ENCODE measurements around the gene AIP. TPM values are rescaled to one million over a fixed set of nuclear protein-coding genes. Genes with fewer than 3 reads are reported as not detected.

The AIP gene
- total RNA-seq, 4 donors from 2014 or later: 30.5 to 58.4 (median 42.2) TPM

DNA sequence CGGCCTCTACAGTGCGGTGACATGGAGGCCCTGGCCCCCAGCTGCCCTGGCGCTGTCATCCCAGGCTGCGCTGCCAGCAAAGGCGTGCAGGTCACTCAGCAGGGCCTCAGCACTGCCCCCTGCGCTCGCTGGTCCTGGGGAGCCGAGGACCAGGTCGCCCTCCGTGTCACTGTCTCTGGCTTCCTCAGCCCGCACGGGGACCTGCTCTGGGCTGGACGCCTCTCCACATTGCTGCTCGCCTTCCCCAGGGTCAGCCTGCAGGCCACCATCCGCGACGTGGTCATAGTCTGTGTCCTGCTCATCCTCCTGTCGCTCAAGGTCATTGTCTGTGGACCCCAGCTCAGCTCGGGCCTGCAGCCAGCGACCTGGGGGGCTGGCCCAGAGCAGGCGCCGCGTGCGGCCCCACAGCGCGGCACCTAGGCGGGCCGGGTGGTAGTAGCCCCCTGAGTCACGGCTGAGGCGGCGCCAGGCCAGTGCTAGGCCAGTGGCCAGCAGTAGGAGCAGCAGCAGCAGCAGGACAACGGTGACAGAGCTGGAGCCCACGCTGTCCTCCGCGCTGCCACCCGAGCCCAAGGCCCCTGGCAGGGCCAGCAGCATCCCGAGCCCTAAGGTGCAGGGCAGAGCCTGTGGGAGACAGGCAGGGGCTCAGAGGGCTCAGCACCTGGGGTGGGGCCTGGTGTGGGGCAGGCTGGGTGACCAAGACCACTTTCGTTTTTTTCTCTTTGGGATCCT lies 46.9 kb upstream of the AIP start:
- H3K27ac ChIP-seq: no peak overlapping the region
- peaks cover 41% of the 10 kb centered on the region for H3K4me1 ChIP-seq
- H3K36me3 ChIP-seq: peaks cover 77% of the 10 kb centered on the region
- TF ChIP-seq POLR2AphosphoS5 (IDR thresholded peaks at IDR 0.05) (no peak), POLR2A (IDR thresholded peaks at IDR 0.05) (no peak), EP300 (IDR thresholded peaks at IDR 0.05) (no peak)
- TF ChIP-seq, protein P1, sequence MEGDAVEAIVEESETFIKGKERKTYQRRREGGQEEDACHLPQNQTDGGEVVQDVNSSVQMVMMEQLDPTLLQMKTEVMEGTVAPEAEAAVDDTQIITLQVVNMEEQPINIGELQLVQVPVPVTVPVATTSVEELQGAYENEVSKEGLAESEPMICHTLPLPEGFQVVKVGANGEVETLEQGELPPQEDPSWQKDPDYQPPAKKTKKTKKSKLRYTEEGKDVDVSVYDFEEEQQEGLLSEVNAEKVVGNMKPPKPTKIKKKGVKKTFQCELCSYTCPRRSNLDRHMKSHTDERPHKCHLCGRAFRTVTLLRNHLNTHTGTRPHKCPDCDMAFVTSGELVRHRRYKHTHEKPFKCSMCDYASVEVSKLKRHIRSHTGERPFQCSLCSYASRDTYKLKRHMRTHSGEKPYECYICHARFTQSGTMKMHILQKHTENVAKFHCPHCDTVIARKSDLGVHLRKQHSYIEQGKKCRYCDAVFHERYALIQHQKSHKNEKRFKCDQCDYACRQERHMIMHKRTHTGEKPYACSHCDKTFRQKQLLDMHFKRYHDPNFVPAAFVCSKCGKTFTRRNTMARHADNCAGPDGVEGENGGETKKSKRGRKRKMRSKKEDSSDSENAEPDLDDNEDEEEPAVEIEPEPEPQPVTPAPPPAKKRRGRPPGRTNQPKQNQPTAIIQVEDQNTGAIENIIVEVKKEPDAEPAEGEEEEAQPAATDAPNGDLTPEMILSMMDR (IDR thresholded peaks at IDR 0.05): no peak
- no peaks in the 10 kb centered on the region for H3K27me3 ChIP-seq
- H3K4me3 ChIP-seq: no peak overlapping the region
- 90% methylated on average over 17 of the region's 38 CpGs for WGBS
- no peak for DNase-seq (ENCODE audit: low spot score in 2 of 2)
- no peaks in the 10 kb centered on the region for H3K9me3 ChIP-seq

DNA sequence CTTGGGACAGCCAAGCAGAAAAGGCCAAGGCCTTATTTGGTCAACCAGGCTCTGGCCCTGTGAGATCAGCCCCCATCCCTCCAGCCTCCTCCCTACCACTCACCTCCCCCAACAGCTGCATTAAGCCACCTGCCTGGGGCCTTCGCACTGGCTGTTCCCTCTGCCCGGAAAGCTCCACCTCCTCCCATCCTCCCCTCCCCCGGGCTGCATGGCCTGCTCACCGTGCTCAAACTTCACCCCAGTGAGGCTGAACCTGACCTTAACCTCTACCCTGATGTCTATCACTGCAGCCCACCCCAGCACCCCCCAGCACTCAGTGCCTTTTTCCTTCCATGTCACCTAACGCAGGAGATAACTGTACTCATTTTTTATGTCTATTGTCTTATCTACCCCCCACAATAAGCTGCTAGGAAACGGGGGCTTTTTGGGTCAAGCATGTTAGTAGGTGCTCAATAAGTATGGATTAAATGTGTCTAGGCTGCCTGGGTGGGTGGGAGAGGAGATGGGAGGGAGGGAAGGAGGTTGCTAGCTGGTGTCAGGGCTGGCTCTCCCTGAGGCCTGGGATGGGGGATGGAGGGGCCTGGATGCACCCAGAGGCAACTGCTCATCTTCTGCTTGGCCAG lies 46.3 kb upstream of the AIP start:
- Histone ChIP-seq H3K9me3 (no peaks in the 10 kb centered on the region), H3K27me3 (no peaks in the 10 kb centered on the region), H3K4me1 (peaks cover 45% of the 10 kb centered on the region), H3K27ac (no peak overlapping the region), H3K36me3 (peaks cover 79% of the 10 kb centered on the region), H3K4me3 (peak overlapping the region; percentile 14)
- TF ChIP-seq, protein P1 (IDR thresholded peaks at IDR 0.05): no peak
- TF ChIP-seq POLR2A (IDR thresholded peaks at IDR 0.05): no peak
- no peak for TF ChIP-seq POLR2AphosphoS5 (IDR thresholded peaks at IDR 0.05)
- no peak for TF ChIP-seq EP300 (IDR thresholded peaks at IDR 0.05)
- 43% methylated on average over 6 of the region's 6 CpGs for whole genome bisulfite sequencing
- no peak for DNase-seq (ENCODE audit: low spot score in 2 of 2)

DNA sequence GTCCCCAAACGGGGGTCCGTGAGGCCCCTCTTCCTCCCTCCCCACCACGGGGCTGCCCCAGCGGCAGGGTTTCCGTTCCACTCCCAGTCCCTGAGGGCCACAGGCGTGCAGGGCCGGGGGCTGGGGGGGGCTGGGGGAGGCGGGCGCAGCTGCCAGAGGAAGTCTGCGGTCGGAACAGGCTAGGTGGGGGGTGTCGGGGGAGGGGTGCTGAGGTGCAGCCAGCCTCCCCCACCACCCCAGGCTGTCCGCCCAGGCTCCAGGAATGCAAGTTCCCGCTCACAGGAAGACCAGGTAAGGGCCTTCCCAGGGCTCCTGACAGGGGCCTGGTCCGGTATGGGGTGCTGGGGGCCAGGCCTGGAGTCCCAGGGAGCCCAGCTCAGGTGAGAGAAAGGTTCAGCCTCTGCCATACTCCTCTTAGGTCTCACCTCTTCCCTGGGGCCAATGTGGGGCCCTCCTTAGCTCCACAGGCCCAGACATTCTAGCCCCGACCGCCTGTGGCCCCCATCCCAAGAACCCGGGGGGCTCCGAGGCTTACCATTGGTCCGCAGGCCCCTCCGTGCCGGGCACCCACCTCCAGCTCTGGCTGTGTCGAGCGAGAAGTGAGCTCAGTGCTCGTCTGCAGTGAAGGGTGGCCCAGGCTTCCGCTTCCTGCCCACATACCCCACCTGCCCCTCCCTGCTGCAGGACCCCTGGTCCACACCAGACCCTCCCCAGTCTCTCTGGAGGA lies 45.6 kb upstream of the AIP start, which contains the start of gene PTPRCAP:
TSS of gene PTPRCAP (minus strand) at position 601 of the 727 bp plus-strand sequence. CDS start at position 538, 63 bp downstream.
- Histone ChIP-seq H3K4me1 (peaks cover 49% of the 10 kb centered on the region), H3K36me3 (peaks cover 79% of the 10 kb centered on the region), H3K27me3 (no peaks in the 10 kb centered on the region), H3K27ac (no peak within 1 kb of the TSS), H3K9me3 (no peaks in the 10 kb centered on the region), H3K4me3 (peak within 1 kb of the TSS; percentile 14)
- TF ChIP-seq POLR2A (IDR thresholded peaks at IDR 0.05) (no peak), POLR2AphosphoS5 (IDR thresholded peaks at IDR 0.05) (no peak), EP300 (IDR thresholded peaks at IDR 0.05) (no peak)
- TF ChIP-seq, protein P1 (IDR thresholded peaks at IDR 0.05): no peak
- DNase-seq (ENCODE audit: low spot score in 2 of 2): no peak
- 51% methylated on average over 10 of the region's 26 CpGs for WGBS

DNA sequence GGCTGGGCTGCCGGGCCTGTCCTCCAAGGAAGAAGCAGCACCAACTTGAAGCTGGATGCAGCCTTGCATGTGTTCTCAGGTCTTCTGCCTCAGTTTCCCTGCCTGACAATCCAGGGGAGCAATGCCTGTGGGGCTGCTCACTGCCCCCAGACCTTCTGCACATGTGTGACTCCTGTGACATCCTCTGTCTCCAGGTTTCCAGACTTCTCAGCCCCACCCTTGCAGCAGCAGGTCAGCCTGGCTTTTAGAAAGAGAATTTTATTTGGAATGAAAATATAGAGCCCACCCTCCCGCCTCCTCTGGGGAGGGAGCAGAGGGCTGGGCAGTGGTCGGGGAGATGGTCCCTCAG lies 45.0 kb upstream of the AIP start:
- Histone ChIP-seq H3K27ac (no peak overlapping the region), H3K36me3 (peaks cover 74% of the 10 kb centered on the region), H3K27me3 (no peaks in the 10 kb centered on the region), H3K4me3 (peak overlapping the region; percentile 14), H3K9me3 (no peaks in the 10 kb centered on the region), H3K4me1 (peaks cover 54% of the 10 kb centered on the region)
- TF ChIP-seq, protein P1 (IDR thresholded peaks at IDR 0.05): no peak
- TF ChIP-seq POLR2A (IDR thresholded peaks at IDR 0.05): no peak
- no peak for TF ChIP-seq POLR2AphosphoS5 (IDR thresholded peaks at IDR 0.05)
- no peak for TF ChIP-seq EP300 (IDR thresholded peaks at IDR 0.05)
- DNase-seq (ENCODE audit: low spot score in 2 of 2): no peak
- 86% methylated on average over 3 of the region's 3 CpGs for WGBS

Measured in suprapubic skin (tissue), 4 donors.